H1 (cell line): ENCODE data around the gene BCKDHA. TPM values are rescaled to one million over a fixed set of nuclear protein-coding genes. Genes with fewer than 3 reads are reported as not detected.

ENCODE experiments used
- CTCF ChIA-PET: fragments of 300-600 bp; sonication (Branson Sonifier 250); formaldehyde crosslinking; loops from one replicate; lab custom pipeline; 2021; ENCODE audit not compliant: partially characterized antibody; lab: Charles Lee
- POLR2A ChIA-PET: fragments of 300-600 bp; sonication (Branson Sonifier 250); formaldehyde crosslinking; loops from one replicate; lab custom pipeline; 2021; ENCODE audit warnings: inconsistent platforms; ENCODE audit not compliant: partially characterized antibody; lab: Charles Lee
- DNase-seq, 2 experiments: peaks; one replicate each; pipeline versions ENCODE4 v3.0.0 to v3.0.0-alpha.2; 2010 to 2022; ENCODE audit warnings: low spot score in 2 of 2, low read depth in 1 of 2, mixed read lengths in 1 of 2
- FAIRE-seq: peaks from 2 replicates; lab custom pipeline; 2011; peaks lifted over from hg19 to GRCh38; lab: Jason Lieb, UNC
- H2AFZ ChIP-seq: 2 replicates; pipeline ENCODE4 v1.8.1; 2012; ENCODE audit warnings: low read length, inconsistent platforms
- H2AK5ac ChIP-seq: 2 replicates; pipeline ENCODE4 v1.6.1; 2013; ENCODE audit warnings: low read depth, low read length
- H2BK120ac ChIP-seq: replicated peaks from 2 replicates; pipeline ENCODE3; 2013; ENCODE audit warnings: low read depth, low read length, inconsistent platforms
- H2BK12ac ChIP-seq: 2 replicates; pipeline ENCODE4 v1.6.1; 2013; ENCODE audit warnings: low read depth, low read length
- H2BK15ac ChIP-seq: 2 replicates; pipeline ENCODE4 v1.6.1; 2013; ENCODE audit warnings: low read length
- H2BK20ac ChIP-seq: 2 replicates; pipeline ENCODE4 v1.6.1; 2013; ENCODE audit warnings: low read length
- H2BK5ac ChIP-seq: 2 replicates; pipeline ENCODE4 v1.6.1; 2013; ENCODE audit warnings: low read depth, low read length
- H3K14ac ChIP-seq: 2 replicates; pipeline ENCODE4 v1.6.1; 2013; ENCODE audit warnings: inconsistent platforms; ENCODE audit not compliant: insufficient read length
- H3K18ac ChIP-seq: 2 replicates; pipeline ENCODE4 v1.6.1; 2013; ENCODE audit warnings: low read length; ENCODE audit errors: extremely low read depth
- H3K23ac ChIP-seq: 2 replicates; pipeline ENCODE4 v1.6.1; 2013; ENCODE audit warnings: inconsistent platforms; ENCODE audit not compliant: insufficient read length
- H3K23me2 ChIP-seq: 2 replicates; pipeline ENCODE4 v1.6.1; 2013; ENCODE audit warnings: low read depth, low read length
- H3K27ac ChIP-seq: 2 replicates; pipeline ENCODE4 v1.6.1; 2011; ENCODE audit warnings: low read depth, low read length, inconsistent platforms
- H3K27me3 ChIP-seq, 4 experiments: replicated peaks in 1 of 4; 1 replicate in 1 of 4; 2 replicates in 3 of 4; pipeline versions ENCODE4 v1.6.1 to v1.8.1; 2011 to 2013; ENCODE audit warnings: low read length in 3 of 4, mild to moderate bottlenecking in 3 of 4, inconsistent platforms in 2 of 4, mixed read lengths in 2 of 4, moderate library complexity in 1 of 4; ENCODE audit not compliant: control insufficient read depth in 3 of 4, insufficient read depth in 3 of 4; ENCODE audit errors: extremely low read depth in 1 of 4
- H3K36me3 ChIP-seq, 4 experiments: 2 replicates each; pipeline versions ENCODE4 v1.6.1 to v1.8.1; 2011 to 2013; ENCODE audit warnings: mild to moderate bottlenecking in 4 of 4, low read length in 3 of 4, moderate library complexity in 2 of 4, control low read depth in 1 of 4, inconsistent platforms in 1 of 4; ENCODE audit not compliant: insufficient read depth in 4 of 4, control insufficient read depth in 2 of 4
- H3K4ac ChIP-seq: replicated peaks from 2 replicates; pipeline ENCODE3; 2013; ENCODE audit warnings: low read length, low read depth, mixed read lengths, inconsistent platforms; ENCODE audit not compliant: insufficient read length
- H3K4me1 ChIP-seq, 4 experiments: replicated peaks in 1 of 4; 1 replicate in 1 of 4; 2 replicates in 3 of 4; pipeline versions ENCODE4 v1.6.1 to v1.8.1; 2011 to 2013; ENCODE audit warnings: low read length in 3 of 4, inconsistent platforms in 2 of 4, mixed read lengths in 1 of 4; ENCODE audit not compliant: insufficient read depth in 4 of 4, control insufficient read depth in 3 of 4
- H3K4me2 ChIP-seq, 2 experiments: 2 replicates each; pipeline versions ENCODE4 v1.6.1 to v1.8.1; 2011 to 2013; ENCODE audit warnings: low read depth in 2 of 2, low read length in 2 of 2, control low read depth in 1 of 2, inconsistent platforms in 1 of 2, mild to moderate bottlenecking in 1 of 2; ENCODE audit not compliant: insufficient read depth in 1 of 2
- H3K4me3 ChIP-seq, 4 experiments: fragments of 200-600, 300-600 bp in 1 of 4; sonication (generic), shearing (Covaris generic), sonication (Bioruptor Twin) in 1 of 4; 2 replicates each; pipeline versions ENCODE4 v1.5.1 to v1.8.1; 2011 to 2016; ENCODE audit warnings: low read length in 4 of 4, low read depth in 3 of 4, control low read depth in 2 of 4, inconsistent platforms in 2 of 4, mild to moderate bottlenecking in 2 of 4, mixed read lengths in 1 of 4, moderate library complexity in 1 of 4; ENCODE audit not compliant: insufficient read depth in 2 of 4; ENCODE audit errors: extremely low read depth in 1 of 4
- H3K56ac ChIP-seq: replicated peaks from 2 replicates; pipeline ENCODE3; 2013; ENCODE audit warnings: low read depth, mild to moderate bottlenecking, mixed read lengths, low read length, inconsistent platforms; ENCODE audit not compliant: insufficient read length
- H3K79me1 ChIP-seq: 2 replicates; pipeline ENCODE4 v1.6.1; 2013; ENCODE audit warnings: low read depth, low read length, control low read depth
- H3K79me2 ChIP-seq, 2 experiments: 2 replicates each; pipeline versions ENCODE4 v1.6.1 to v1.8.1; 2012 to 2013; ENCODE audit warnings: low read length in 2 of 2, mild to moderate bottlenecking in 2 of 2, inconsistent platforms in 1 of 2; ENCODE audit not compliant: insufficient read depth in 2 of 2, control insufficient read depth in 1 of 2
- H3K9ac ChIP-seq, 4 experiments: replicated peaks in 1 of 4; 1 replicate in 1 of 4; 2 replicates in 3 of 4; pipeline versions ENCODE4 v1.6.1 to v1.8.1; 2011 to 2013; ENCODE audit warnings: low read depth in 3 of 4, low read length in 3 of 4, control low read depth in 2 of 4, mild to moderate bottlenecking in 2 of 4, moderate library complexity in 2 of 4, inconsistent platforms in 1 of 4; ENCODE audit errors: extremely low read depth in 1 of 4
- H3K9me3 ChIP-seq, 2 experiments: 2 replicates each; pipeline versions ENCODE4 v1.6.1 to v1.8.1; 2012 to 2013; ENCODE audit warnings: mild to moderate bottlenecking in 2 of 2, moderate library complexity in 2 of 2, control low read depth in 1 of 2, inconsistent platforms in 1 of 2, low read depth in 1 of 2, low read length in 1 of 2, mixed read lengths in 1 of 2; ENCODE audit not compliant: insufficient read depth in 2 of 2
- H4K20me1 ChIP-seq, 2 experiments: replicated peaks in 1 of 2; 2 replicates each; pipeline versions ENCODE3 to v1.8.1; 2011 to 2013; ENCODE audit warnings: inconsistent platforms in 2 of 2, low read length in 2 of 2, mild to moderate bottlenecking in 1 of 2; ENCODE audit not compliant: insufficient read depth in 2 of 2, control insufficient read depth in 1 of 2
- H4K5ac ChIP-seq: 2 replicates; pipeline ENCODE4 v1.6.1; 2013; ENCODE audit warnings: low read length, low read depth, mixed read lengths, inconsistent platforms; ENCODE audit not compliant: insufficient read length
- H4K8ac ChIP-seq: 2 replicates; pipeline ENCODE4 v1.8.0; 2013; ENCODE audit warnings: mild to moderate bottlenecking, moderate library complexity, low read length, inconsistent platforms; ENCODE audit not compliant: insufficient read depth; ENCODE audit errors: extremely low read depth
- H4K91ac ChIP-seq: replicated peaks from 2 replicates; pipeline ENCODE3; 2013; ENCODE audit warnings: low read length, mixed read lengths, inconsistent platforms; ENCODE audit not compliant: insufficient read length
- JUND ChIP-seq: IDR thresholded peaks from 2 replicates; pipeline ENCODE4 v1.6.1; 2011; ENCODE audit warnings: mild to moderate bottlenecking, improper control_type of control experiment, low read length
- RBBP5 ChIP-seq: IDR thresholded peaks from 2 replicates; pipeline ENCODE4 v1.7.1; 2012; ENCODE audit warnings: low read depth, mild to moderate bottlenecking, inconsistent platforms, low read length, moderate library complexity, borderline replicate concordance
- RFX5 ChIP-seq: IDR thresholded peaks from 2 replicates; pipeline ENCODE4 v1.6.1; 2011; ENCODE audit warnings: low read depth, low read length, improper control_type of control experiment, borderline replicate concordance
- SIN3A ChIP-seq, 2 experiments: IDR thresholded peaks in 1 of 2; conservative IDR thresholded peaks in 1 of 2; 2 replicates each; pipeline ENCODE4 v1.6.1; 2011 to 2012; ENCODE audit warnings: low read length in 2 of 2, improper control_type of control experiment in 1 of 2, low read depth in 1 of 2, mild to moderate bottlenecking in 1 of 2
- TAF7 ChIP-seq: optimal IDR thresholded peaks from 2 replicates; pipeline ENCODE3; 2011; ENCODE audit warnings: low read depth, mild to moderate bottlenecking, inconsistent platforms, low read length, moderate library complexity, borderline replicate concordance
- WGBS, 2 experiments: shearing (Covaris generic) in 1 of 2; methylation state at CpG; one replicate each; pipeline versions ENCODE4 v1.1.6 to v1.1.7; 2013 to 2015; ENCODE audit warnings: low lambda C conversion rate in 2 of 2, mixed read lengths in 2 of 2, inconsistent platforms in 1 of 2, low coverage in 1 of 2, missing lambda C conversion rate in 1 of 2; ENCODE audit not compliant: insufficient replicate concordance in 2 of 2, insufficient coverage in 1 of 2, insufficient read length in 1 of 2; ENCODE audit errors: extremely low coverage in 1 of 2, missing lambda C conversion rate in 1 of 2; 5-methylcytosine and 5-hydroxymethylcytosine counted together
- polyA plus RNA-seq, 7 experiments: library from polyadenylated mRNA; depleted of rRNA in 3 of 7; stranded (reverse) in 5 of 7; unstranded in 2 of 7; fragments of >200 nt in 5 of 7; fragments of 200-250 nt in 2 of 7; gene quantifications; 1 replicate in 5 of 7; 2 replicates in 1 of 7; 4 replicates in 1 of 7; pipeline versions ENCODE4 v1.2.1 to v1.2.3, GENCODE V29; 2011 to 2013; ENCODE audit warnings: missing spikeins in 2 of 7, mixed read lengths in 2 of 7
- total RNA-seq: library from RNA; stranded (reverse); fragmentation: NEBNext Ultra II Directional; extraction: Animal tissue kit (Norgen Biotek cat#: 25700); gene quantifications from 2 replicates; pipeline ENCODE4 v1.2.1, GENCODE V29; 2021

The BCKDHA gene
- total and polyA plus RNA-seq, 2 of the 8 experiments (the other 6 are each of a cell fraction or from before 2014, with no cell fraction given): 14.2 to 69.6 TPM

- Histone ChIP-seq H3K14ac (no peak overlapping the region), H4K8ac (no peak overlapping the region), H2BK12ac (no peak overlapping the region), H2BK5ac (no peak overlapping the region), H3K9me3 (no peaks in the 10 kb centered on the region), H3K56ac (no peak overlapping the region), H3K4me3 (no peak overlapping the region), H4K20me1 (peaks cover 0 to 5% of the 10 kb centered on the region in 2 experiments), H3K23ac (no peak overlapping the region), H2BK120ac (no peak overlapping the region), H3K79me1 (no peaks in the 10 kb centered on the region), H2BK15ac (no peak overlapping the region), H3K4ac (no peak overlapping the region), H3K23me2 (no peaks in the 10 kb centered on the region), H3K27ac (no peak overlapping the region), H3K4me1 (peaks cover 0 to 5% (median 1%) of the 10 kb centered on the region in 4 experiments; a peak in 5 of 7 replicates), H2AFZ (no peak overlapping the region), H3K18ac (no peak overlapping the region), H4K91ac (no peak overlapping the region), H3K9ac (no peak overlapping the region), H3K79me2 (no peaks in the 10 kb centered on the region), H4K5ac (no peak overlapping the region), H2BK20ac (no peak overlapping the region), H3K27me3 (no peaks in the 10 kb centered on the region; a peak in 1 of 7 replicates), H2AK5ac (no peak overlapping the region), H3K4me2 (no peak overlapping the region), H3K36me3 (peaks cover 0 to 5% (median 2%) of the 10 kb centered on the region in 4 experiments; a peak in 4 of 8 replicates)
- no peak for DNase-seq
- no peak for FAIRE-seq
- ChIA-PET CTCF (interaction anchor here (0.8 to 4.9 kb wide), 5 partner anchors 9 to 96 kb away, joined by 3 to 34 read pairs (median 7); partner anchors contain the start of gene B3GNT8), POLR2A (interaction anchor here (0.6 to 1.4 kb wide), 7 partner anchors 9 to 57 kb away, joined by 3 to 4 read pairs (median 3); partner anchors contain the start of gene DMAC2)
- no peak for TF ChIP-seq RFX5
- 0 out of 2 replicates have a peak, but pooled peaks have one; percentile 25 for TF ChIP-seq JUND
- TF ChIP-seq RBBP5: no peak
- no peak for TF ChIP-seq TAF7
- TF ChIP-seq SIN3A (conservative IDR thresholded peaks at IDR 0.05 in 1 of 2, IDR thresholded peaks at IDR 0.05 in 1 of 2; ENCODE audit: low read depth in 1 of 2, low read length in 2 of 2): no peak
- 88% methylated on average over 4 of the region's 4 CpGs; no CpG with 5 or more reads in 1 of the 2 experiments for WGBS, 2 experiments
Observed at GRCh38 chr19:41409288-41409687, 11.7 kb downstream of the BCKDHA start.
